Pancreas (tissue), 10 donors: ENCODE results near the gene FFAR3. TPM values are rescaled to one million over a fixed set of nuclear protein-coding genes. Genes with fewer than 3 reads are reported as not detected.
A peak's percentile ranks its signal among the peaks of the same experiment; 100 is the strongest.

Experiments used
- ATAC-seq, 4 donors: fragments of 200-7000 bp; cut with Tn5 transposase; one replicate each; pipeline versions ENCODE4 v1.8.0 to v1.9.1; 2020; ENCODE audit warnings: mild to moderate bottlenecking in 4 of 4, moderate library complexity in 4 of 4
- DNase-seq, 6 donors: peaks; one replicate each; pipeline ENCODE4 v3.0.0-alpha.2; 2020
- FAIRE-seq: peaks from 2 replicates; lab custom pipeline; 2012; peaks lifted over from hg19 to GRCh38; lab: Jason Lieb, UNC
- H3K27ac ChIP-seq, 4 donors: fragments of 200-600 bp; sonication (generic); 1 replicate in 3 of 4; 2 replicates in 1 of 4; pipeline versions ENCODE4 v1.5.0 to v1.8.0; 2020
- H3K27me3 ChIP-seq, 4 donors: fragments of 200-600 bp; one replicate each; pipeline ENCODE4 v1.8.0; 2021
- H3K36me3 ChIP-seq, 3 donors: fragments of 200-600 bp; sonication (generic) in 1 of 3; one replicate each; pipeline versions ENCODE4 v1.5.0 to v1.8.0; 2020 to 2021
- H3K4me1 ChIP-seq, 3 donors: fragments of 200-600 bp; one replicate each; pipeline ENCODE4 v1.8.0; 2021
- H3K4me3 ChIP-seq, 4 donors: fragments of 200-600 bp; sonication (generic) in 2 of 4; one replicate each; pipeline versions ENCODE4 v1.5.0 to v1.8.0; 2020 to 2021
- H3K9me3 ChIP-seq, 4 donors: fragments of 200-600 bp; one replicate each; pipeline ENCODE4 v1.8.0; 2021
- CTCF ChIP-seq, 4 donors: fragments of 200-600 bp; sonication (generic) in 3 of 4; IDR thresholded peaks; one replicate each; pipeline versions ENCODE4 v1.5.0 to v1.8.0; 2021; ENCODE audit warnings: antibody characterized with exemption in 4 of 4
- WGBS, 2 donors: extraction: QIAGEN DNeasy Blood & Tissue Kit; methylation state at CpG; one replicate each; pipeline ENCODE4 v1.1.7; 2013; 5-methylcytosine and 5-hydroxymethylcytosine counted together
- intact Hi-C, 3 donors: fragments of 100-400 bp; cut with DNase I; formaldehyde crosslinking; loops; one replicate each; pipeline versions ENCODE4 v1.11.1 to v1.14.2; 2022
- polyA plus RNA-seq, 2 donors: library from polyadenylated mRNA; stranded (reverse); fragments of 200-250 nt; gene quantifications; one replicate each; pipeline ENCODE4 v1.2.3, GENCODE V29; 2013
- total RNA-seq, 6 donors: library from RNA; stranded (reverse); fragmentation: NEBNext Ultra II Directional in 4 of 6; extraction: Animal tissue kit (Norgen Biotek cat#: 25700) in 4 of 6; gene quantifications; one replicate each; pipeline versions ENCODE4 v1.2.1 to v1.2.4, GENCODE V29; 2021 to 2023
- donor health status: healthy with polysubstance abuse.
- donor health status: DM: no; HTN: no; CAD: no; lungs with moderate emphysema.
- donor health status: DM: no; HTN: no; CAD: no.
- donor health status: control.
- donor health status: control.
- donor health status: Bipolar disorder and iron deficiency.
- donor health status: DM: yes; HTN: yes; CAD: no.
- donor health status: DM: no; HTN: no; CAD: no.
- donor health status: DM: no; HTN: no; CAD: no.
- donor health status: DM: yes; HTN: yes; CAD: no.

FFAR3 gene
- total and polyA plus RNA-seq, 8 donors = 0.09 to 2.7 (median 0.34) TPM; not detected in 1

GRCh38 chr19:35347930-35348298, 10.3 kb upstream of the FFAR3 start:
- no peaks in the 10 kb centered on the region for H3K9me3 ChIP-seq
- DNase-seq = no peak
- intact Hi-C loops = loop anchor here in 1 of 3 donors (10.0 kb wide), 1 partner anchor 127 kb away; no protein-coding TSS in a partner anchor
- H3K4me1 ChIP-seq = no peaks in the 10 kb centered on the region
- no peak overlapping the region for H3K4me3 ChIP-seq
- no peaks in the 10 kb centered on the region for H3K36me3 ChIP-seq
- no peak for ATAC-seq
- H3K27me3 ChIP-seq = no peaks in the 10 kb centered on the region
- 70% methylated on average over 7 of the region's 7 CpGs for WGBS, 2 donors
- no peak for FAIRE-seq
- H3K27ac ChIP-seq = no peak overlapping the region
- TF ChIP-seq CTCF (IDR thresholded peaks at IDR 0.05) = no peak

DNA sequence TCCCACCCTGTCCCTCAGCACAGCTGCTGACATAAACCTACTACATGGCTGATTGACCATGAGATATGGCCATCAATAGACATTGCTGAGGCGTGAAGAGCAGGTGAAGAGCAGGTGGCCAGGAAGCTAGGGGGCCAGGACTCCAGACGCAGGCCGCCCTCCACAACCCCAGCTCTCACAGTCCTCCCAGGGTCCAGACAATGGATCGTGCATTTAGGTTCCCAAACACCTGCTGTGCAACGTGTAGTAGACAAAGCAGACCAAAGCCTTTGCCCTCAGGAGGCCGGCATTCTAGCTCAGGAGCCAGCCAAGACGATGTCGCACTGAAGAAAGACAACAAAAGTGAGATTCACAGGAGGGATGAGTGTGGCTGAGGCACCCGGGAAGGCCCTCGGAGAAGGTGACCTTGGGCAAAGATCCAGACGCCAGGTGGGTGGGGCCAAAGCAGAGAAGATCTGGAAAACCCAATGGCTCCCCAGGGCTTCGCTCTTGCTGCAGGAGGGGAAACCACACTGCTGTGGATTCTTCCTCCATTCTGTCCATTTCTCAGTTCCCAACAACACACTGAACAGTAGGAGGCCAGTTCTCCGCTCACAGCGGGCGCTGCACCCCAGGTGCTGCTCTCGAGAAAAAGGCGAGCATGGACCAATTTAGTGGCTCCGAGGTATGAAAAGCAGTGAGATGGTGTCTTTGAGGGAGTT, 9.2 kb upstream of the FFAR3 start:
- Histone ChIP-seq H3K27ac (no peak overlapping the region), H3K36me3 (no peaks in the 10 kb centered on the region), H3K4me3 (no peak overlapping the region), H3K27me3 (no peaks in the 10 kb centered on the region), H3K9me3 (no peaks in the 10 kb centered on the region), H3K4me1 (no peaks in the 10 kb centered on the region)
- no peak for ATAC-seq
- 73 to 76% methylated on average over 18 of the region's 18 CpGs for WGBS, 2 donors
- FAIRE-seq = no peak
- TF ChIP-seq CTCF (IDR thresholded peaks at IDR 0.05) = no peak
- DNase-seq = peak in 2 of 6 donors; percentile 35 to 56
- intact Hi-C loops = loop anchor here in 1 of 3 donors (10.0 kb wide), 1 partner anchor 126 kb away; no protein-coding TSS in a partner anchor

DNA sequence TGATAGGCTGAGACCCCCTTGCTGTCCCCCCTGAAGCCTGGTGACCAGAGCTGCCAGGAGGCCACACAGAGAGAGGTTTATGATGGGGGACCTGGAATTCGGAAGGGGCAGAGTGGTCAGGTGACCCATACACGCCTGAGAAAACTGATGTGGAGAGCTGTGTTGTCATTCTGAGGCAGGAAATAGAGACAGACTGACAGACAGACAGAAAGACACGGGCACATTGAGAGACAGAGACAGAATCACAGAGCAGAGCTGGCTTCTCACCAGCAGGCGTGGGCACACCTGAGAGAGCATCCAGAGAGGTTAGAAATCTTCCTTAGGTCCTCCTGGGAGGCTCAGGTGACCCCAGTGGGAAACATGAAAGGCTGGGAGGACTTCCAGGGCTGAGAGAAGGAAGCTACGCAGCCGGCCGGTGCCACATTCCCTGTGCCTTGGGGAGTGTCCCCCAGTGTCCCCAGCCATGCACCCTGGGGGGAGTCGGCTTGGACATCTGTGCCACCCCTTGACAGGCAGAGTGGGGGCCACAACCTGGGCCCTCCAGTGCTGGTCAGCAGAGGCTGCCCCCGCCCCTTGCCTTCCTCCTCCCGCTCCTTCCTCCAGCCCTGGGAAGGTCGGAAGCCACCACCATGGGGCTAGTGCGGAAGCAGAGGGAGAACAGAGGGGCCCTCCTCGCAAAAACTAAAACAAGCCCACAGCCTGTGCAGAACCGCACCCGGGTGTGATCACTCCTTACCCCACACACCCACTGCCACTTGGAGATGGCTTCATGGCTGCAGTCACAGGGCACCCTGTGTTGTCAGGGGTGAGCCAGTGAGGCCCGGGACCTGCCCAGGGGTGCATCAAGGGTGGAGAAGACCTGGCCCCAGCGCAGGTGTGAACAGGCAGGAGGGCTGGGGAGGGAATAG, 8.4 kb upstream of the FFAR3 start:
- no peaks in the 10 kb centered on the region for H3K27me3 ChIP-seq
- H3K4me1 ChIP-seq = no peaks in the 10 kb centered on the region
- H3K36me3 ChIP-seq = no peaks in the 10 kb centered on the region
- intact Hi-C loops = loop anchor here in 2 of 3 donors (5.0 to 10.0 kb wide), 3 partner anchors 117 to 147 kb away; no protein-coding TSS in a partner anchor
- no peaks in the 10 kb centered on the region for H3K9me3 ChIP-seq
- peak in 1 of 6 donors; percentile 47 for DNase-seq
- FAIRE-seq = no peak
- TF ChIP-seq CTCF (IDR thresholded peaks at IDR 0.05) = no peak
- no peak overlapping the region for H3K4me3 ChIP-seq
- H3K27ac ChIP-seq = no peak overlapping the region
- WGBS, 2 donors = 81% methylated on average over 17 of the region's 17 CpGs
- no peak for ATAC-seq

DNA sequence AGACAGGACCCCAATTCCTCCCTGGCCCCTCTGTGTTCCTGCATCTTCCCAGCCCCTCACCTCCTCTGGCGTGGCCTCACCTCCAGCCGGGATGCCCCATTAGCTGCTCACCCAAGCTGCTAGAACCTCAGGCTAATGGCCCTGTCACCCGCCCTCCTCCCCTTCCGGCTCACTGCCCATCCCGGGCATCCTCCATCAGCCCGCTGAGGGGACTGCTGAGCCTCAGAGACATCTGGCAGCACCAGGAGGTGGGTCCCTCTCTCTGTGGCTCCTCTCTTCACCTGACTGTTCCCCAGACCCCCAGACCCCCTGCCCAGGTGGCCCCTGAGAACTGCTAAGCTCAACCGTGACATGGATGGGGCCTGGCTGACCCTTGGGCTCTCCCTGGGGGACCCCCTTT, 7.7 kb upstream of the FFAR3 start:
- FAIRE-seq = no peak

More for the DNA sequence above, 7.7 kb upstream of the FFAR3 start:
- no peak overlapping the region for H3K27ac ChIP-seq
- WGBS, 2 donors = 82 to 87% methylated on average over 7 of the region's 7 CpGs
- DNase-seq = peak in 2 of 6 donors; percentile 26 to 55
- no peaks in the 10 kb centered on the region for H3K27me3 ChIP-seq
- no peaks in the 10 kb centered on the region for H3K9me3 ChIP-seq
- H3K4me3 ChIP-seq = no peak overlapping the region
- ATAC-seq = peak in 2 of 4 donors; percentile 59 to 60
- intact Hi-C loops = loop anchor here in 1 of 3 donors (5.0 kb wide), 2 partner anchors 117 to 147 kb away; no protein-coding TSS in a partner anchor
- H3K4me1 ChIP-seq = no peaks in the 10 kb centered on the region
- no peaks in the 10 kb centered on the region for H3K36me3 ChIP-seq
- TF ChIP-seq CTCF (IDR thresholded peaks at IDR 0.05) = no peak
